H9 (cell line): Measurements from ENCODE around the gene FNDC1. TPM values are rescaled to one million over a fixed set of nuclear protein-coding genes. Genes with fewer than 3 reads are reported as not detected.

Experiments
- DNase-seq: peaks from one replicate; pipeline ENCODE4 v3.0.0-alpha.2; 2017
- H2AFZ ChIP-seq: one replicate; pipeline ENCODE4 v1.6.1; 2013; ENCODE audit warnings: mild to moderate bottlenecking, low read length, control low read depth, moderate library complexity
- H2AK5ac ChIP-seq: 2 replicates; pipeline ENCODE4 v1.6.1; 2013; ENCODE audit warnings: low read length, control low read depth, mixed read lengths; ENCODE audit not compliant: insufficient read length
- H2BK120ac ChIP-seq: one replicate; pipeline ENCODE4 v1.6.1; 2013; ENCODE audit warnings: low read depth, mild to moderate bottlenecking, low read length, control low read depth, inconsistent platforms; ENCODE audit not compliant: poor library complexity, severe bottlenecking
- H2BK12ac ChIP-seq: 2 replicates; pipeline ENCODE4 v1.6.1; 2013; ENCODE audit warnings: low read length, control low read depth, mixed read lengths, low read depth; ENCODE audit not compliant: insufficient read length
- H2BK15ac ChIP-seq: 2 replicates; pipeline ENCODE4 v1.6.1; 2013; ENCODE audit warnings: low read depth, low read length, control low read depth
- H2BK20ac ChIP-seq: one replicate; pipeline ENCODE4 v1.6.1; 2013; ENCODE audit warnings: low read depth, mild to moderate bottlenecking, low read length, control low read depth, inconsistent platforms; ENCODE audit not compliant: poor library complexity, severe bottlenecking
- H2BK5ac ChIP-seq: 2 replicates; pipeline ENCODE4 v1.6.1; 2013; ENCODE audit warnings: low read length, control low read depth, mixed read lengths; ENCODE audit not compliant: insufficient read length
- H3K14ac ChIP-seq: 2 replicates; pipeline ENCODE4 v1.6.1; 2013; ENCODE audit warnings: low read length, control low read depth; ENCODE audit not compliant: insufficient read depth
- H3K18ac ChIP-seq: 2 replicates; pipeline ENCODE4 v1.6.1; 2013; ENCODE audit warnings: low read depth, mild to moderate bottlenecking, mixed read lengths, low read length, control low read depth; ENCODE audit not compliant: insufficient read length
- H3K23ac ChIP-seq: 2 replicates; pipeline ENCODE4 v1.6.1; 2013; ENCODE audit warnings: low read length, control low read depth, mixed read lengths, low read depth; ENCODE audit not compliant: insufficient read length
- H3K23me2 ChIP-seq: 2 replicates; pipeline ENCODE4 v1.6.1; 2013; ENCODE audit warnings: low read depth, mild to moderate bottlenecking, mixed read lengths, low read length, control low read depth; ENCODE audit not compliant: insufficient read length, poor library complexity, severe bottlenecking
- H3K27ac ChIP-seq: 2 replicates; pipeline ENCODE4 v1.5.1; 2013; ENCODE audit warnings: low read length, control low read depth, mixed read lengths, low read depth; ENCODE audit not compliant: insufficient read length
- H3K27me3 ChIP-seq: 2 replicates; pipeline ENCODE4 v1.6.1; 2013; ENCODE audit warnings: low read length, control low read depth, inconsistent platforms; ENCODE audit not compliant: insufficient read depth
- H3K4ac ChIP-seq: 2 replicates; pipeline ENCODE4 v1.6.1; 2013; ENCODE audit warnings: low read depth, mild to moderate bottlenecking, control low read depth, inconsistent platforms, low read length, moderate library complexity
- H3K4me1 ChIP-seq: 2 replicates; pipeline ENCODE4 v1.6.1; 2013; ENCODE audit warnings: low read length, control low read depth, inconsistent platforms; ENCODE audit not compliant: insufficient read depth
- H3K4me2 ChIP-seq: 2 replicates; pipeline ENCODE4 v1.6.1; 2013; ENCODE audit warnings: low read length, control low read depth, mixed read lengths; ENCODE audit not compliant: insufficient read length, insufficient read depth
- H3K56ac ChIP-seq: 2 replicates; pipeline ENCODE4 v1.6.1; 2013; ENCODE audit warnings: low read depth, mild to moderate bottlenecking, mixed read lengths, low read length, control low read depth; ENCODE audit not compliant: insufficient read length
- H3K79me1 ChIP-seq: 2 replicates; pipeline ENCODE4 v1.6.1; 2013; ENCODE audit warnings: low read depth, mild to moderate bottlenecking, moderate library complexity, low read length, control low read depth, inconsistent platforms; ENCODE audit not compliant: insufficient read depth, poor library complexity, severe bottlenecking
- H3K79me2 ChIP-seq: 2 replicates; pipeline ENCODE4 v1.6.1; 2013; ENCODE audit warnings: low read length, control low read depth, inconsistent platforms; ENCODE audit not compliant: insufficient read depth
- H3K9ac ChIP-seq: 2 replicates; pipeline ENCODE4 v1.6.1; 2013; ENCODE audit warnings: low read length, control low read depth, mixed read lengths; ENCODE audit not compliant: insufficient read length; ENCODE audit errors: extremely low read depth
- H3K9me3 ChIP-seq: one replicate; pipeline ENCODE4 v1.6.1; 2013; ENCODE audit warnings: low read depth, low read length, inconsistent platforms; ENCODE audit not compliant: control insufficient read depth
- H3T11ph ChIP-seq: one replicate; pipeline ENCODE4 v1.6.1; 2013; ENCODE audit warnings: mild to moderate bottlenecking, low read length, control low read depth, inconsistent platforms
- H4K20me1 ChIP-seq: one replicate; pipeline ENCODE4 v1.6.1; 2013; ENCODE audit not compliant: control insufficient read depth, insufficient read length, insufficient read depth
- H4K5ac ChIP-seq: 2 replicates; pipeline ENCODE4 v1.6.1; 2013; ENCODE audit warnings: low read depth, mild to moderate bottlenecking, mixed read lengths, low read length, control low read depth; ENCODE audit not compliant: insufficient read length
- H4K8ac ChIP-seq: replicated peaks from 2 replicates; pipeline ENCODE4 v1.6.1; 2013; ENCODE audit warnings: low read length, control low read depth, mixed read lengths, low read depth; ENCODE audit not compliant: insufficient read length
- H4K91ac ChIP-seq: 2 replicates; pipeline ENCODE4 v1.6.1; 2013; ENCODE audit warnings: low read depth, mild to moderate bottlenecking, moderate library complexity, mixed read lengths, low read length, control low read depth; ENCODE audit not compliant: insufficient read length
- H3K27ac Mint-ChIP-seq, 3 experiments: 2 replicates in 2 of 3; 3 replicates in 1 of 3; pipeline ENCODE4 v1.8.0; 2020 to 2021; ENCODE audit warnings: mixed read lengths in 3 of 3, mild to moderate bottlenecking in 1 of 3, moderate library complexity in 1 of 3
- H3K27me3 Mint-ChIP-seq: 2 replicates; pipeline ENCODE4 v1.8.0; 2021; ENCODE audit warnings: low read depth, mild to moderate bottlenecking, moderate library complexity, mixed read lengths
- H3K36me3 Mint-ChIP-seq, 3 experiments: 2 replicates in 2 of 3; 3 replicates in 1 of 3; pipeline ENCODE4 v1.8.0; 2020 to 2021; ENCODE audit warnings: low read depth in 3 of 3, mixed read lengths in 3 of 3; ENCODE audit not compliant: insufficient read depth in 1 of 3
- H3K4me1 Mint-ChIP-seq, 2 experiments: 2 replicates each; pipeline ENCODE4 v1.8.0; 2020; ENCODE audit warnings: mixed read lengths in 2 of 2
- H3K4me3 Mint-ChIP-seq, 2 experiments: 2 replicates in 1 of 2; 3 replicates in 1 of 2; pipeline ENCODE4 v1.8.0; 2020 to 2021; ENCODE audit warnings: mild to moderate bottlenecking in 2 of 2, mixed read lengths in 2 of 2, moderate library complexity in 1 of 2
- H3K9me3 Mint-ChIP-seq, 2 experiments: 2 replicates in 1 of 2; 3 replicates in 1 of 2; pipeline ENCODE4 v1.8.0; 2020; ENCODE audit warnings: mild to moderate bottlenecking in 2 of 2, mixed read lengths in 2 of 2, moderate library complexity in 1 of 2
- WGBS: extraction: QIAGEN DNeasy Blood & Tissue Kit; methylation state at CpG from one replicate; pipeline ENCODE4 v1.1.7; 2013; ENCODE audit warnings: missing lambda C conversion rate, low lambda C conversion rate, mixed read lengths; ENCODE audit not compliant: insufficient read length; ENCODE audit errors: extremely low coverage; 5-methylcytosine and 5-hydroxymethylcytosine counted together
- total RNA-seq: library from RNA; stranded (reverse); gene quantifications from 2 replicates; pipeline ENCODE4 v1.2.1, GENCODE V29; 2021
- TF ChIP-seq, protein P1 (sequence below): fragments of 200-600 bp; sonication (generic); conservative IDR thresholded peaks from 3 replicates; pipeline ENCODE4 v1.8.0; 2021; ENCODE audit warnings: antibody characterized with exemption, mild to moderate bottlenecking

FNDC1 gene
- total RNA-seq, 1 experiment from 2014 or later, result 0.24 TPM

GRCh38 chr6:159121486-159121885, 47.7 kb upstream of the FNDC1 start:
- Histone ChIP-seq H3K9ac (no peak overlapping the region), H3T11ph (no peak overlapping the region), H3K4me2 (no peak overlapping the region), H2BK120ac (no peak overlapping the region), H3K27me3 (no peaks in the 10 kb centered on the region), H3K27ac (no peak overlapping the region), H3K18ac (no peak overlapping the region), H4K20me1 (peaks cover 2% of the 10 kb centered on the region), H2AFZ (no peak overlapping the region), H3K23ac (no peak overlapping the region), H3K9me3 (no peaks in the 10 kb centered on the region), H3K79me2 (no peaks in the 10 kb centered on the region), H3K79me1 (no peaks in the 10 kb centered on the region), H4K8ac (no peak overlapping the region), H2BK15ac (no peak overlapping the region), H3K4ac (no peak overlapping the region), H3K4me1 (no peaks in the 10 kb centered on the region), H2BK20ac (no peak overlapping the region), H3K14ac (no peak overlapping the region), H4K5ac (no peak overlapping the region), H3K56ac (no peak overlapping the region), H2AK5ac (no peak overlapping the region), H2BK12ac (no peak overlapping the region), H2BK5ac (no peak overlapping the region), H3K23me2 (no peaks in the 10 kb centered on the region), H4K91ac (no peak overlapping the region)
- Mint-ChIP-seq H3K27ac (no peak overlapping the region), H3K4me3 (no peak overlapping the region), H3K27me3 (peaks cover 2% of the 10 kb centered on the region), H3K36me3 (no peaks in the 10 kb centered on the region), H3K4me1 (no peaks in the 10 kb centered on the region), H3K9me3 (no peaks in the 10 kb centered on the region)
- TF ChIP-seq, protein P1, sequence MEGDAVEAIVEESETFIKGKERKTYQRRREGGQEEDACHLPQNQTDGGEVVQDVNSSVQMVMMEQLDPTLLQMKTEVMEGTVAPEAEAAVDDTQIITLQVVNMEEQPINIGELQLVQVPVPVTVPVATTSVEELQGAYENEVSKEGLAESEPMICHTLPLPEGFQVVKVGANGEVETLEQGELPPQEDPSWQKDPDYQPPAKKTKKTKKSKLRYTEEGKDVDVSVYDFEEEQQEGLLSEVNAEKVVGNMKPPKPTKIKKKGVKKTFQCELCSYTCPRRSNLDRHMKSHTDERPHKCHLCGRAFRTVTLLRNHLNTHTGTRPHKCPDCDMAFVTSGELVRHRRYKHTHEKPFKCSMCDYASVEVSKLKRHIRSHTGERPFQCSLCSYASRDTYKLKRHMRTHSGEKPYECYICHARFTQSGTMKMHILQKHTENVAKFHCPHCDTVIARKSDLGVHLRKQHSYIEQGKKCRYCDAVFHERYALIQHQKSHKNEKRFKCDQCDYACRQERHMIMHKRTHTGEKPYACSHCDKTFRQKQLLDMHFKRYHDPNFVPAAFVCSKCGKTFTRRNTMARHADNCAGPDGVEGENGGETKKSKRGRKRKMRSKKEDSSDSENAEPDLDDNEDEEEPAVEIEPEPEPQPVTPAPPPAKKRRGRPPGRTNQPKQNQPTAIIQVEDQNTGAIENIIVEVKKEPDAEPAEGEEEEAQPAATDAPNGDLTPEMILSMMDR, result no peak
- DNase-seq, result no peak
- WGBS, result no CpG with 5 or more reads among the region's 5 CpGs
